HCT116 (cell line): Measurements from ENCODE around the gene HMGB3. TPM values are rescaled to one million over a fixed set of nuclear protein-coding genes. Genes with fewer than 3 reads are reported as not detected.
A peak's percentile ranks its signal among the peaks of the same experiment; 100 is the strongest.

Source experiments
- ATAC-seq: fragments of 200-7000 bp; cut with Tn5 transposase; 2 replicates; pipeline ENCODE4 v1.9.1; 2020; ENCODE audit warnings: mild to moderate bottlenecking, moderate library complexity
- BruUV-seq: library from RNA; stranded (reverse); fragments of 400-500 nt; replicated peaks from 2 replicates; lab custom pipeline; 2021; lab: Mats Ljungman, UMichigan
- CTCF ChIA-PET: fragments of 300-600 bp; sonication (Branson Sonifier 250); formaldehyde crosslinking; loops from one replicate; lab custom pipeline; 2021; ENCODE audit warnings: antibody characterized with exemption; lab: Charles Lee
- POLR2A ChIA-PET: fragments of 300-600, 350-600 bp; sonication (Branson Sonifier 250); formaldehyde crosslinking; loops from one replicate; lab custom pipeline; 2021; ENCODE audit warnings: antibody characterized with exemption; lab: Charles Lee
- RAD21 ChIA-PET, 2 experiments: fragments of 300-600 bp; sonication (Branson Sonifier 250); formaldehyde crosslinking; loops; one replicate each; lab custom pipeline; 2023; ENCODE audit warnings: low total read pairs in 2 of 2; ENCODE audit not compliant: uncharacterized antibody in 2 of 2, unreplicated experiment in 2 of 2, low non-redundant PET in 1 of 2; lab: Charles Lee
- DNase-seq: peaks from one replicate; pipeline ENCODE4 v3.0.0-alpha.2; 2010; ENCODE audit warnings: low read depth, low spot score
- H2AFZ ChIP-seq: fragments of 200-600 bp; shearing (Covaris generic), sonication (generic); 2 replicates; pipeline ENCODE4 v1.6.1; 2017; ENCODE audit warnings: low read depth, mixed run types, mixed read lengths, antibody characterized with exemption, low read length; ENCODE audit not compliant: poor library complexity, severe bottlenecking
- H3K27ac ChIP-seq: 2 replicates; pipeline ENCODE4 v1.5.1; 2012; ENCODE audit warnings: low read depth, low read length
- H3K27me3 ChIP-seq: fragments of 200-600 bp; sonication (generic); 2 replicates; pipeline ENCODE4 v1.6.1; 2016; ENCODE audit warnings: mixed run types, low read length, mixed read lengths; ENCODE audit not compliant: insufficient read depth
- H3K36me3 ChIP-seq, 2 experiments: fragments of 200-500 bp in 1 of 2; fragments of 200-600 bp in 1 of 2; sonication (Bioruptor generic) in 1 of 2; sonication (generic) in 1 of 2; 2 replicates each; pipeline versions ENCODE4 v1.5.1 to v1.6.1; 2014 to 2016; ENCODE audit warnings: low read length in 2 of 2, inconsistent platforms in 1 of 2, mixed read lengths in 1 of 2, mixed run types in 1 of 2; ENCODE audit not compliant: insufficient read depth in 2 of 2, control insufficient read depth in 1 of 2
- H3K4me1 ChIP-seq, 2 experiments: fragments of 200-600 bp in 1 of 2; sonication (generic) in 1 of 2; 2 replicates each; pipeline versions ENCODE4 v1.5.1 to v1.6.1; 2012 to 2017; ENCODE audit warnings: low read length in 2 of 2, inconsistent platforms in 1 of 2, mild to moderate bottlenecking in 1 of 2, mixed read lengths in 1 of 2, mixed run types in 1 of 2, moderate library complexity in 1 of 2; ENCODE audit not compliant: insufficient read depth in 2 of 2, control insufficient read depth in 1 of 2
- H3K4me2 ChIP-seq: fragments of 200-600 bp; sonication (generic); 2 replicates; pipeline ENCODE4 v1.6.1; 2017; ENCODE audit warnings: mixed run types, low read length, mixed read lengths
- H3K4me3 ChIP-seq, 2 experiments: fragments of 200-600 bp in 1 of 2; sonication (generic) in 1 of 2; replicated peaks in 1 of 2; 2 replicates each; pipeline ENCODE4 v1.5.1; 2011 to 2016; ENCODE audit warnings: low read length in 2 of 2, control low read depth in 1 of 2, low read depth in 1 of 2, mild to moderate bottlenecking in 1 of 2, mixed read lengths in 1 of 2, mixed run types in 1 of 2
- H3K79me2 ChIP-seq: fragments of 200-600 bp; sonication (generic); 2 replicates; pipeline ENCODE4 v1.6.1; 2017; ENCODE audit warnings: mild to moderate bottlenecking, mixed run types, low read length, moderate library complexity, mixed read lengths; ENCODE audit not compliant: insufficient read depth
- H3K9ac ChIP-seq: fragments of 200-600 bp; sonication (generic); 2 replicates; pipeline ENCODE4 v1.6.1; 2016; ENCODE audit warnings: low read length, mixed read lengths
- H3K9me2 ChIP-seq: fragments of 200-600 bp; sonication (generic), shearing (Covaris generic); 2 replicates; pipeline ENCODE4 v1.6.1; 2017; ENCODE audit warnings: mixed run types, mild to moderate bottlenecking, moderate library complexity; ENCODE audit not compliant: insufficient read depth
- H3K9me3 ChIP-seq, 2 experiments: fragments of 200-500 bp in 1 of 2; fragments of 200-600 bp in 1 of 2; sonication (Bioruptor generic) in 1 of 2; sonication (generic) in 1 of 2; 2 replicates each; pipeline ENCODE4 v1.6.1; 2014 to 2017; ENCODE audit warnings: low read length in 2 of 2, mixed read lengths in 2 of 2, inconsistent platforms in 1 of 2, low read depth in 1 of 2, mild to moderate bottlenecking in 1 of 2, mixed run types in 1 of 2, moderate library complexity in 1 of 2; ENCODE audit not compliant: control insufficient read depth in 1 of 2, insufficient read depth in 1 of 2
- H4K20me1 ChIP-seq: fragments of 200-600 bp; sonication (generic), shearing (Covaris generic); 2 replicates; pipeline ENCODE4 v1.6.1; 2017; ENCODE audit warnings: mixed run types, mild to moderate bottlenecking, moderate library complexity; ENCODE audit not compliant: insufficient read depth
- CEBPB ChIP-seq: IDR thresholded peaks from 2 replicates; pipeline ENCODE4 v1.6.1; 2012; ENCODE audit warnings: low read depth
- CTCF ChIP-seq, 3 experiments: fragments of 200-600 bp in 1 of 3; sonication (generic) in 1 of 3; IDR thresholded peaks in 2 of 3; conservative IDR thresholded peaks in 1 of 3; 2 replicates each; pipeline ENCODE4 v1.5.1; 2012 to 2017; ENCODE audit warnings: low read depth in 2 of 3, low read length in 2 of 3, antibody characterized with exemption in 1 of 3, borderline replicate concordance in 1 of 3, control low read depth in 1 of 3, mild to moderate bottlenecking in 1 of 3, mixed read lengths in 1 of 3, mixed run types in 1 of 3, moderate library complexity in 1 of 3; ENCODE audit not compliant: insufficient read depth in 1 of 3
- ELF1 ChIP-seq: IDR thresholded peaks from 2 replicates; pipeline ENCODE4 v1.6.1; 2012; ENCODE audit warnings: low read depth, borderline replicate concordance
- FOSL1 ChIP-seq: IDR thresholded peaks from 2 replicates; pipeline ENCODE4 v1.6.1; 2012; ENCODE audit warnings: low read depth
- MAX ChIP-seq: IDR thresholded peaks from 2 replicates; pipeline ENCODE4 v1.6.1; 2012
- POLR2AphosphoS5 ChIP-seq: IDR thresholded peaks from 2 replicates; pipeline ENCODE4 v1.6.1; 2011; ENCODE audit warnings: mild to moderate bottlenecking, low read depth, low read length, moderate library complexity
- RAD21 ChIP-seq: IDR thresholded peaks from 2 replicates; pipeline ENCODE4 v1.6.1; 2012; ENCODE audit warnings: low read depth, mild to moderate bottlenecking
- REST ChIP-seq: IDR thresholded peaks from 2 replicates; pipeline ENCODE4 v1.6.1; 2012; ENCODE audit warnings: low read depth
- SP1 ChIP-seq: IDR thresholded peaks from 2 replicates; pipeline ENCODE4 v1.6.1; 2012; ENCODE audit warnings: low read depth
- ZBTB33 ChIP-seq: IDR thresholded peaks from 2 replicates; pipeline ENCODE4 v1.6.1; 2011; ENCODE audit warnings: mild to moderate bottlenecking, low read length, moderate library complexity; ENCODE audit not compliant: insufficient replicate concordance; ENCODE audit errors: extremely low read depth
- ZFX ChIP-seq: fragments of 450-650 bp; IDR thresholded peaks from 2 replicates; pipeline ENCODE4 v1.6.1; 2017
- intact Hi-C: fragments of 100-400 bp; cut with micrococcal nuclease; formaldehyde crosslinking; loops from 2 replicates; pipeline ENCODE4 v1.10.0; 2022
- total RNA-seq: library from RNA; stranded (reverse); gene quantifications from one replicate; pipeline ENCODE4 v1.2.1, GENCODE V29; 2021; ENCODE audit not compliant: unreplicated experiment

Gene HMGB3
- total RNA-seq, 1 experiment from 2014 or later, result 116 TPM

- Histone ChIP-seq H3K27me3 (no peaks in the 10 kb centered on the region), H3K4me3 (no peak overlapping the region), H4K20me1 (no peaks in the 10 kb centered on the region), H3K4me1 (no peaks in the 10 kb centered on the region), H3K9ac (no peak overlapping the region), H2AFZ (no peak overlapping the region), H3K9me3 (no peaks in the 10 kb centered on the region), H3K79me2 (no peaks in the 10 kb centered on the region), H3K27ac (no peak overlapping the region), H3K4me2 (no peak overlapping the region), H3K9me2 (no peaks in the 10 kb centered on the region), H3K36me3 (no peaks in the 10 kb centered on the region)
- intact Hi-C loops, result no loop called here
- BruUV-seq, result no TSS peak
- CTCF ChIA-PET, result no interaction called here
- no peak for DNase-seq
- no peak for ATAC-seq
- POLR2A ChIA-PET, result no interaction called here
- TF ChIP-seq CEBPB, result no peak
- no peak for TF ChIP-seq ELF1
- no peak for TF ChIP-seq MAX
- TF ChIP-seq FOSL1, result no peak
- no peak for TF ChIP-seq ZBTB33
- TF ChIP-seq POLR2AphosphoS5, result no peak
- TF ChIP-seq ZFX, result no peak
- RAD21 ChIA-PET, result no interaction called here
Measured at GRCh38 chrX:151000861-151001331, 17.8 kb downstream of the HMGB3 start.

GRCh38 chrX:151004085-151004484 lies 20.9 kb downstream of the HMGB3 start:
- no TSS peak for BruUV-seq
- TF ChIP-seq RAD21, result peak; percentile 34
- no peak for TF ChIP-seq POLR2AphosphoS5
- no peak for TF ChIP-seq SP1
- no peak for TF ChIP-seq REST
- TF ChIP-seq CTCF (IDR thresholded peaks at IDR 0.05 in 2 of 3, conservative IDR thresholded peaks at IDR 0.05 in 1 of 3; ENCODE audit: borderline replicate concordance in 1 of 3, insufficient read depth in 1 of 3, low read depth in 2 of 3, low read length in 2 of 3), result 0 out of 6 replicates have a peak, but pooled peaks of 2 of the 3 experiments have one; percentile 9 to 12
- intact Hi-C loops, result loop anchor here (1.0 kb wide), 1 partner anchor 232 kb away; no protein-coding TSS in a partner anchor
- H3K27me3 ChIP-seq, result no peaks in the 10 kb centered on the region
- no peak for DNase-seq
- POLR2A ChIA-PET, result no interaction called here
- H3K9me3 ChIP-seq, result no peaks in the 10 kb centered on the region
- H2AFZ ChIP-seq, result no peak overlapping the region
- H3K4me3 ChIP-seq, result no peak overlapping the region
- H3K4me1 ChIP-seq, result no peaks in the 10 kb centered on the region
- no peak overlapping the region for H3K27ac ChIP-seq
- no peaks in the 10 kb centered on the region for H3K9me2 ChIP-seq
- ATAC-seq, result no peak; the same call in 1 of the 2 replicates
- CTCF ChIA-PET, result no interaction called here
- H3K4me2 ChIP-seq, result no peak overlapping the region
- H3K79me2 ChIP-seq, result no peaks in the 10 kb centered on the region
- H4K20me1 ChIP-seq, result no peaks in the 10 kb centered on the region
- RAD21 ChIA-PET, result no interaction called here
- H3K9ac ChIP-seq, result no peak overlapping the region
- H3K36me3 ChIP-seq, result no peaks in the 10 kb centered on the region
